Measurements from ENCODE around the gene WDR53.
A peak's percentile ranks its signal among the peaks of the same experiment; 100 is the strongest.
"Not testable (repeated sequence)": the region's sequence is repeated elsewhere in the genome, so short reads cannot be mapped to it uniquely, and the experiment has no call there.

Gene WDR53

GRCh38 chr3:196568246-196569002, at the start of gene WDR53, which contains the start of gene FBXO45:
Gene WDR53 (minus strand): TSS chr3:196568554. CDS start chr3:196561475, 7,079 bp downstream.
Gene FBXO45 (plus strand): TSS chr3:196568660. CDS start chr3:196568985, 325 bp downstream.
- peak; percentile 96 for DNase-seq

- DNase-seq: no peak
Measured at GRCh38 chr3:196617256-196617655, 48.9 kb upstream of the WDR53 start.

- DNase-seq: not testable (repeated sequence)
Measured at GRCh38 chr3:196615234-196615633, 46.9 kb upstream of the WDR53 start.

GRCh38 chr3:196611761-196612483, 43.6 kb upstream of the WDR53 start:
- DNase-seq: no peak

GRCh38 chr3:196609805-196610515, 41.6 kb upstream of the WDR53 start:
- DNase-seq: no peak

- peak; percentile 72 for DNase-seq
Measured at GRCh38 chr3:196609343-196609775, 41.0 kb upstream of the WDR53 start.

GRCh38 chr3:196608693-196609092, 40.3 kb upstream of the WDR53 start:
- no peak for DNase-seq

- DNase-seq: peak; percentile 49
Measured at GRCh38 chr3:196604548-196604947, 36.2 kb upstream of the WDR53 start.

- DNase-seq: no peak
Measured at GRCh38 chr3:196603683-196604082, 35.3 kb upstream of the WDR53 start.

GRCh38 chr3:196602673-196603072, 34.3 kb upstream of the WDR53 start:
- DNase-seq: no peak

GRCh38 chr3:196600359-196600758, 32.0 kb upstream of the WDR53 start:
- DNase-seq: no peak

- DNase-seq: no peak
Measured at GRCh38 chr3:196599734-196600128, 31.4 kb upstream of the WDR53 start.

- DNase-seq: not testable (repeated sequence)
Measured at GRCh38 chr3:196597971-196598733, 29.8 kb upstream of the WDR53 start.

GRCh38 chr3:196596355-196596754, 28.0 kb upstream of the WDR53 start:
- DNase-seq: no peak

- DNase-seq: no peak
Measured at GRCh38 chr3:196590279-196590678, 21.9 kb upstream of the WDR53 start.

GRCh38 chr3:196585044-196585757, 16.8 kb upstream of the WDR53 start:
- DNase-seq: no peak

- DNase-seq: no peak
Measured at GRCh38 chr3:196572389-196572788, 4.0 kb upstream of the WDR53 start.

- DNase-seq: not testable (repeated sequence)
Measured at GRCh38 chr3:196570332-196570731, 2.0 kb upstream of the WDR53 start.

GRCh38 chr3:196569003-196569516, 706 bp upstream of the WDR53 start:
- no peak for DNase-seq

GRCh38 chr3:196563721-196564225, 4.6 kb downstream of the WDR53 start:
- no peak for DNase-seq

- no peak for DNase-seq
Measured at GRCh38 chr3:196559826-196560225, 8.5 kb downstream of the WDR53 start.

GRCh38 chr3:196558476-196558875, 9.9 kb downstream of the WDR53 start:
- DNase-seq: no peak

Data from NCI-H2171 (cell line).